ENCODE results near the gene NSD1. TPM values are rescaled to one million over a fixed set of nuclear protein-coding genes. Genes with fewer than 3 reads are reported as not detected.

Gene NSD1
- total and polyA plus RNA-seq, 10 of the 15 experiments (the other 5 are each of a cell fraction or from before 2014, with no cell fraction given), result 7.0 to 57.9 (median 30.4) TPM

DNA sequence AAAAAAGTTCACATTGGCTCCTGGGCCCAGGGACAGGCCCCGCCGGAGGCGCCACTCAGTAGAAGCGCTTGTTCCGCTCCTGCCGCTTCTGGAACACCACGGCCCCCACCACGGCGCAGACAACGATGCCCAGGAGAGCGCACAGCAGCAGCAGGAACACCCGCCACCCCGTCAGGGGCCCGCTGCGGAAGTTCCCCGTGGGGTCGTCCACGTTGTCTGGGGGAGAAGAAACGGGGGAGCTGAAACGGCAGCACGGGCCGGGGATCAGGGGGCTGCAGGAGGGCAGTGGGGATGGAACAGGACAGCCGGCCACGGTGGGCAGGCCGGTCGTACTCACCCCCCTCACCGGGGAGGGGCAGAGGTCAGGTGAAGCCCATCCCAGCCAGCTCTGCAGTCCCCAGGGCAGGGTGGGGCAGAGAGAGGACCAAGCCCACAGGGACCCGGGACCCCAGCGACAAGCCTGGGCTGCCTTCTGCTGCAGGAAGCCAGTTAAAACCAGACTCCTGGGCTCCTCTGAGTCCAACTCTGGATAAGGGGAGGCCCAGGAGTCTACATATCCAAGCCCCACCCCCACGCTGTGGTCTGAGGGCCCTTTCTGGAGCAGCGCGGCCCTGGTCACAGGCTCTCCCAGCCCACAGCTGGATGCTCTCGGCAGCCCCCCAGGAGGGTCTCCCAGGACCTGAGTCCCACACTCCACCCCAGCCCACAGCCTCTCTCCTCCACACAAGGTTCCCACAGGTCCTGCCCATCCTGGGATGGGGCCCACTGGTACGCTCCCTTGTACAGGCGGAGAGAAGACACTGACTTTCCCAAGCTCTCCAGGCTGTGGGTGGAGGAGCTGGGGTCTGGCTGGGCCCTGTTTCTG, 198.7 kb downstream of the NSD1 start:
- no peaks in the 10 kb centered on the region for H3K4me1 ChIP-seq (ENCODE audit: control insufficient read depth, insufficient read depth, low read length)
- 87% methylated on average over 34 of the region's 35 CpGs for WGBS (ENCODE audit: insufficient coverage, insufficient replicate concordance, low lambda C conversion rate, missing lambda C conversion rate)
- ChIA-PET POLR2A (no interaction called here), SMC1A (ENCODE audit: uncharacterized antibody, unreplicated experiment) (no interaction called here), CTCF (interaction anchor here (0.5 kb wide), 1 partner anchor 169 kb away, joined by 3 read pairs; no protein-coding TSS in a partner anchor), RAD21 (ENCODE audit: unreplicated experiment) (no interaction called here)
- H2AFZ ChIP-seq (ENCODE audit: control insufficient read depth, low read depth, low read length), result no peak overlapping the region
- intact Hi-C loops (cut with micrococcal nuclease; ENCODE audit: unreplicated experiment), result no loop called here
- no peak overlapping the region for H3K9ac ChIP-seq (ENCODE audit: control insufficient read depth, insufficient read depth, low read length)
- no peaks in the 10 kb centered on the region; the same call in 1 of the 2 replicates for H4K20me1 ChIP-seq (ENCODE audit: control insufficient read depth, insufficient read depth)
- in situ Hi-C loops (cut with MboI), result no loop called here
- H3K36me3 ChIP-seq (ENCODE audit: control insufficient read depth in 2 of 2, insufficient read depth in 2 of 2, low read length in 1 of 2), result peaks cover 21 to 58% of the 10 kb centered on the region in 2 experiments
- no peak for FAIRE-seq
- no peaks in the 10 kb centered on the region for H3K79me2 ChIP-seq (ENCODE audit: control insufficient read depth, insufficient read depth, low read length)
- no peaks in the 10 kb centered on the region for H3K9me3 ChIP-seq (replicated peaks; ENCODE audit: control insufficient read depth, insufficient read depth, low read length)
- H3K4me2 ChIP-seq (ENCODE audit: control insufficient read depth, insufficient read depth), result no peak overlapping the region
- ATAC-seq, result no peak
- no peak overlapping the region for H3K27ac ChIP-seq (ENCODE audit: control insufficient read depth, insufficient read depth)
- no peak for DNase-seq (ENCODE audit: low read depth, low spot score)
- TF ChIP-seq NR2C2 (IDR thresholded peaks at IDR 0.05; ENCODE audit: borderline replicate concordance, control insufficient read depth, insufficient read length, low read depth) (no peak), ZSCAN29 (IDR thresholded peaks at IDR 0.05) (no peak), TBL1XR1 (IDR thresholded peaks at IDR 0.05; ENCODE audit: low read depth, low read length) (no peak), PAX5 (IDR thresholded peaks at IDR 0.05; ENCODE audit: borderline replicate concordance, low read depth, low read length) (no peak), YBX1 (IDR thresholded peaks at IDR 0.05) (no peak), IRF4 (IDR thresholded peaks at IDR 0.05; ENCODE audit: low read depth, low read length) (no peak), NFYA (IDR thresholded peaks at IDR 0.05; ENCODE audit: borderline replicate concordance, low read depth, low read length) (no peak)
- TF ChIP-seq, protein P1, sequence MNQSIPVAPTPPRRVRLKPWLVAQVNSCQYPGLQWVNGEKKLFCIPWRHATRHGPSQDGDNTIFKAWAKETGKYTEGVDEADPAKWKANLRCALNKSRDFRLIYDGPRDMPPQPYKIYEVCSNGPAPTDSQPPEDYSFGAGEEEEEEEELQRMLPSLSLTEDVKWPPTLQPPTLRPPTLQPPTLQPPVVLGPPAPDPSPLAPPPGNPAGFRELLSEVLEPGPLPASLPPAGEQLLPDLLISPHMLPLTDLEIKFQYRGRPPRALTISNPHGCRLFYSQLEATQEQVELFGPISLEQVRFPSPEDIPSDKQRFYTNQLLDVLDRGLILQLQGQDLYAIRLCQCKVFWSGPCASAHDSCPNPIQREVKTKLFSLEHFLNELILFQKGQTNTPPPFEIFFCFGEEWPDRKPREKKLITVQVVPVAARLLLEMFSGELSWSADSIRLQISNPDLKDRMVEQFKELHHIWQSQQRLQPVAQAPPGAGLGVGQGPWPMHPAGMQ (IDR thresholded peaks at IDR 0.05; ENCODE audit: borderline replicate concordance), result no peak
- no TSS peak for BruUV-seq (replicated peaks)
- H3K27me3 ChIP-seq (replicated peaks in 1 of 2; ENCODE audit: control insufficient read depth in 2 of 2, insufficient read depth in 2 of 2, low read length in 1 of 2), result no peaks in the 10 kb centered on the region
- H3K4me3 ChIP-seq, result no peak overlapping the region
